ENCODE results near the gene PRKCA.

The PRKCA gene

GRCh38 chr17:66557886-66558285 is 255.5 kb downstream of the PRKCA start:
- no peak for DNase-seq

- DNase-seq = no peak
Observed at GRCh38 chr17:66560691-66561090, 258.3 kb downstream of the PRKCA start.

GRCh38 chr17:66562119-66562518 is 259.7 kb downstream of the PRKCA start:
- DNase-seq = no peak

- DNase-seq = no peak
Observed at GRCh38 chr17:66564992-66565465, 262.6 kb downstream of the PRKCA start.

- no peak for DNase-seq
Observed at GRCh38 chr17:66567234-66568170, 265.1 kb downstream of the PRKCA start.

GRCh38 chr17:66569572-66569971 is 267.2 kb downstream of the PRKCA start:
- DNase-seq = no peak

GRCh38 chr17:66570447-66571195 is 268.2 kb downstream of the PRKCA start:
- no peak for DNase-seq

GRCh38 chr17:66571745-66572144 is 269.3 kb downstream of the PRKCA start:
- no peak for DNase-seq

- DNase-seq = no peak
Observed at GRCh38 chr17:66573078-66573477, 270.7 kb downstream of the PRKCA start.

GRCh38 chr17:66574123-66574522 is 271.7 kb downstream of the PRKCA start:
- no peak for DNase-seq

GRCh38 chr17:66576473-66576872 is 274.1 kb downstream of the PRKCA start:
- DNase-seq = no peak

GRCh38 chr17:66577041-66577440 is 274.6 kb downstream of the PRKCA start:
- no peak for DNase-seq

- no peak for DNase-seq
Observed at GRCh38 chr17:66578781-66579489, 276.5 kb downstream of the PRKCA start.

GRCh38 chr17:66579556-66579955 is 277.1 kb downstream of the PRKCA start:
- DNase-seq = no peak

- no peak for DNase-seq
Observed at GRCh38 chr17:66580184-66580955, 278.0 kb downstream of the PRKCA start.

GRCh38 chr17:66580956-66581391 is 278.6 kb downstream of the PRKCA start:
- no peak for DNase-seq

- no peak for DNase-seq
Observed at GRCh38 chr17:66582373-66583111, 280.1 kb downstream of the PRKCA start.

GRCh38 chr17:66583112-66583748 is 280.8 kb downstream of the PRKCA start:
- no peak for DNase-seq

GRCh38 chr17:66584927-66585326 is 282.5 kb downstream of the PRKCA start:
- no peak for DNase-seq

- DNase-seq = no peak
Observed at GRCh38 chr17:66585472-66585871, 283.1 kb downstream of the PRKCA start.

GRCh38 chr17:66589892-66590291 is 287.5 kb downstream of the PRKCA start:
- no peak for DNase-seq
